ENCODE measurements around the gene KIAA1210.

The KIAA1210 gene

DNA sequence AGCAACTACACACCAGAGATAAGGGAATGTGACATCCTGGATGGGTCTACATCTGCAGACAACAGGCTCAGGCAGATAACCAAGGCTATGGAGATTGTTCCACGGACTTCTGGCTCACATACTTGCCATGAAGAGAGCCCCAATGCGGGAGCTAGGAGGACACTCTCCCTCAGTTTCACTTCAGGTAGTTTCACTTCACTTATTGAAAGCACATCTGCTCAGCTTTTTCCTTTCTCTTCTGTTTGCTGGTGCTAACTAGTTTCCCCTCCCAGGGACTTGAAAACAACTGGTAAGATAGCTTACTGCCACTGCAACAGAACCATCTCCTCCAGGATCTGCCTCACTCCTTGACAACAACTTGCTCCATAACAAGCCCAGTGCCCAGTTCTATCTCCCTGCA is 56.2 kb downstream of the KIAA1210 start:
- no peak overlapping the region for H2AFZ ChIP-seq (ENCODE audit: low read depth)
- no peaks in the 10 kb centered on the region for H3K27me3 ChIP-seq (ENCODE audit: insufficient read depth, low read depth)
- no peak overlapping the region for H3K27ac ChIP-seq
- H4K20me1 ChIP-seq (ENCODE audit: insufficient read depth) = no peaks in the 10 kb centered on the region
- H3K4me3 ChIP-seq (IDR thresholded peaks at IDR 0.05; ENCODE audit: insufficient read depth, low read depth, low read length) = no peak overlapping the region
- H3K9ac ChIP-seq = no peak overlapping the region
- peaks cover 8% of the 10 kb centered on the region for H3K4me1 ChIP-seq (ENCODE audit: low read depth, poor library complexity, severe bottlenecking)
- no peaks in the 10 kb centered on the region for H3K36me3 ChIP-seq (ENCODE audit: insufficient read depth)
- H3K79me2 ChIP-seq (ENCODE audit: insufficient read depth, low read depth) = no peaks in the 10 kb centered on the region
- TF ChIP-seq CTCF (conservative IDR thresholded peaks at IDR 0.05; ENCODE audit: low read depth, low read length) = no peak
- H3K4me2 ChIP-seq = peak overlapping the region; percentile 42; the same call in 1 of the 2 replicates

GRCh38 chrX:119069762-119070161 is 57.9 kb downstream of the KIAA1210 start:
- Histone ChIP-seq H3K4me3 (IDR thresholded peaks at IDR 0.05; ENCODE audit: insufficient read depth, low read depth, low read length) (no peak overlapping the region), H3K9ac (no peak overlapping the region), H3K79me2 (ENCODE audit: insufficient read depth, low read depth) (no peaks in the 10 kb centered on the region), H3K4me1 (ENCODE audit: low read depth, poor library complexity, severe bottlenecking) (peaks cover 8% of the 10 kb centered on the region), H3K27ac (no peak overlapping the region), H3K36me3 (ENCODE audit: insufficient read depth) (no peaks in the 10 kb centered on the region), H4K20me1 (ENCODE audit: insufficient read depth) (no peaks in the 10 kb centered on the region), H3K4me2 (no peak overlapping the region), H3K27me3 (ENCODE audit: insufficient read depth, low read depth) (no peaks in the 10 kb centered on the region), H2AFZ (ENCODE audit: low read depth) (no peak overlapping the region)
- TF ChIP-seq CTCF (conservative IDR thresholded peaks at IDR 0.05; ENCODE audit: low read depth, low read length) = no peak

GRCh38 chrX:119069128-119069527 is 58.5 kb downstream of the KIAA1210 start:
- TF ChIP-seq CTCF (conservative IDR thresholded peaks at IDR 0.05; ENCODE audit: low read depth, low read length) = no peak
- Histone ChIP-seq H3K4me1 (ENCODE audit: low read depth, poor library complexity, severe bottlenecking) (peaks cover 8% of the 10 kb centered on the region), H4K20me1 (ENCODE audit: insufficient read depth) (no peaks in the 10 kb centered on the region), H3K36me3 (ENCODE audit: insufficient read depth) (no peaks in the 10 kb centered on the region), H3K27me3 (ENCODE audit: insufficient read depth, low read depth) (no peaks in the 10 kb centered on the region), H3K4me2 (no peak overlapping the region), H3K9ac (no peak overlapping the region), H3K79me2 (ENCODE audit: insufficient read depth, low read depth) (no peaks in the 10 kb centered on the region), H2AFZ (ENCODE audit: low read depth) (no peak overlapping the region), H3K4me3 (IDR thresholded peaks at IDR 0.05; ENCODE audit: insufficient read depth, low read depth, low read length) (no peak overlapping the region), H3K27ac (no peak overlapping the region)

DNA sequence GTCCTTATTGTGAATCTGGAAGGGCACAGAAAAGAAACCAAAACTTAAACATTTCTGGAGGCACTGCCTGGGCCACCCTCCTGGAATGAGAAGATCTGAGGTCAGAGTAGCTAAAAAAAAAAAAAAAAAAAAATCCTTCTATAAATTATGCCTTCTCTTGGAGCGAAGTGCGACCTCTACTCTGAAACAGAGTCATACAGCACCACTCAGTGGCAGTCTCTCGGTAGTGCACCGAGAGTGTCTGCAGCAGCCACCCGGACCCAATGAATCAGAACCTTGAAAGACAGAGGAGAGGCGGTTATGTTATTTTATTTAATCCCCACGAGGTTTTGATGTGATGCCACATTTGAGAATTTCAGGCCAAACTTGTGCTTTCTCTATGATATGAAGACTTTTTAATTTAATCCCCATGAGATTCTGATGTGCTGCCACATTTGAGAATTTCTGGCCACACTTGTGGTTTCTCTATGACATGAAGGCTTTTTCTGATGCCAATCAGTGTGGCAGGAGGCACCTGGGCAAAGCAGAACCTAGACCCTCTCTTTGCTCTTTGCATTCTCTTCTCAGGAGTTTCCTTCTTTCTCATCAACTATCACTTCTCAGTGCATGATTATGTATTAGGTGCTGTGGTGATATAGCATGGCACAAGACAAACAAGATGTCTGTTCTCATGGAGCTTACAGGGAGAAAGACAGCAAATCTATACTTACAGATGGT is 60.4 kb downstream of the KIAA1210 start:
- H3K4me3 ChIP-seq (IDR thresholded peaks at IDR 0.05; ENCODE audit: insufficient read depth, low read depth, low read length) = no peak overlapping the region
- no peak overlapping the region for H3K9ac ChIP-seq
- no peak overlapping the region for H3K4me2 ChIP-seq
- H3K36me3 ChIP-seq (ENCODE audit: insufficient read depth) = no peaks in the 10 kb centered on the region
- TF ChIP-seq CTCF (conservative IDR thresholded peaks at IDR 0.05; ENCODE audit: low read depth, low read length) = peak; percentile 66
- no peak overlapping the region for H3K27ac ChIP-seq
- no peaks in the 10 kb centered on the region for H3K27me3 ChIP-seq (ENCODE audit: insufficient read depth, low read depth)
- peaks cover 8% of the 10 kb centered on the region for H3K4me1 ChIP-seq (ENCODE audit: low read depth, poor library complexity, severe bottlenecking)
- no peak overlapping the region for H2AFZ ChIP-seq (ENCODE audit: low read depth)
- no peaks in the 10 kb centered on the region for H4K20me1 ChIP-seq (ENCODE audit: insufficient read depth)
- H3K79me2 ChIP-seq (ENCODE audit: insufficient read depth, low read depth) = no peaks in the 10 kb centered on the region
